GM12875 (cell line): ENCODE results near the gene UBE2E3.
A peak's percentile ranks its signal among the peaks of the same experiment; 100 is the strongest.

Source experiments
- H3K4me3 ChIP-seq: one replicate; pipeline ENCODE4 v1.5.1; 2011; ENCODE audit warnings: low read depth, low read length, control low read depth
- TF ChIP-seq, protein P1 (sequence below): IDR thresholded peaks from 2 replicates; pipeline ENCODE4 v1.5.1; 2011; ENCODE audit warnings: low read depth, mild to moderate bottlenecking, control low read depth, inconsistent platforms, low read length, moderate library complexity, borderline replicate concordance; ENCODE audit not compliant: insufficient read depth

Gene UBE2E3

DNA sequence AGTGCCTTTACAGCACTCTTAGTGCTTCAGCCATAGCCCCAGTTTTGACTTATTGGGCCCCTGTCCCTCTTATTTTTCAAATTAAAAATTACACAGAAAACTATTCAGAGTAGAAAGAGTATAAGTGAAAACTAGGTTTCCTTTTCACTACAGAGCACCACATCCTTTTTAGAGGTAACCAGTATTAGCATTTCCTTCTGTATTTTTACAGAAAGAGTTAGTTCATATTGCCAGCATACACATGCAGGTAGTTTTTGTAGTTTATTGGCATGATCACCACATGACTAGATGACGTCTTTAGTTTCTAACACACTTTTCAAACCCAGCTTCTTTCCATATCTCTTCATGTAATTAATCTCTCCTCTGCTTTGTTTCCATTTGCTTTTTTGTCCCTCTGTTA lies 66.4 kb downstream of the UBE2E3 start:
- TF ChIP-seq, protein P1, sequence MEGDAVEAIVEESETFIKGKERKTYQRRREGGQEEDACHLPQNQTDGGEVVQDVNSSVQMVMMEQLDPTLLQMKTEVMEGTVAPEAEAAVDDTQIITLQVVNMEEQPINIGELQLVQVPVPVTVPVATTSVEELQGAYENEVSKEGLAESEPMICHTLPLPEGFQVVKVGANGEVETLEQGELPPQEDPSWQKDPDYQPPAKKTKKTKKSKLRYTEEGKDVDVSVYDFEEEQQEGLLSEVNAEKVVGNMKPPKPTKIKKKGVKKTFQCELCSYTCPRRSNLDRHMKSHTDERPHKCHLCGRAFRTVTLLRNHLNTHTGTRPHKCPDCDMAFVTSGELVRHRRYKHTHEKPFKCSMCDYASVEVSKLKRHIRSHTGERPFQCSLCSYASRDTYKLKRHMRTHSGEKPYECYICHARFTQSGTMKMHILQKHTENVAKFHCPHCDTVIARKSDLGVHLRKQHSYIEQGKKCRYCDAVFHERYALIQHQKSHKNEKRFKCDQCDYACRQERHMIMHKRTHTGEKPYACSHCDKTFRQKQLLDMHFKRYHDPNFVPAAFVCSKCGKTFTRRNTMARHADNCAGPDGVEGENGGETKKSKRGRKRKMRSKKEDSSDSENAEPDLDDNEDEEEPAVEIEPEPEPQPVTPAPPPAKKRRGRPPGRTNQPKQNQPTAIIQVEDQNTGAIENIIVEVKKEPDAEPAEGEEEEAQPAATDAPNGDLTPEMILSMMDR = no peak

DNA sequence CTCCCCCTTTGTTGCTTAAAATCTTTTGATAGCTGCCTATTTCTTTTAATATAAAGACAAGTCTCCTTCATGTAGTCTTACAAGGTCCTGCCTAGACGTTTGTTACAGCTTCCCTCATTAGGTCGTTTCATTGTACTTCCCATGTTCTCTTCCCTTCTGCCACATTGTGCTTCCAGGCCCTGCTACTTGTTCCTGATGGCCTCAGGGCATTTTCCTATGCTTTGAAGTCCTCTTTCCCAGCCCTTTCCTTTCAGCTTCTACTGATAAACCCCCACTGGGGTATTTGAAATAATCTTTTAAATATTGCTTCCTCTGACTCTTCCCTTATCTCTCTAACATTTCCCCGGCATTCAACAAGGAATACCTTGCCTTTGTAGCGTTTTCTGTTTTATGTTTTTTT lies 67.4 kb downstream of the UBE2E3 start:
- TF ChIP-seq, protein P1 = no peak

More for the DNA sequence above, 66.4 kb downstream of the UBE2E3 start:
- H3K4me3 ChIP-seq = no peak overlapping the region

DNA sequence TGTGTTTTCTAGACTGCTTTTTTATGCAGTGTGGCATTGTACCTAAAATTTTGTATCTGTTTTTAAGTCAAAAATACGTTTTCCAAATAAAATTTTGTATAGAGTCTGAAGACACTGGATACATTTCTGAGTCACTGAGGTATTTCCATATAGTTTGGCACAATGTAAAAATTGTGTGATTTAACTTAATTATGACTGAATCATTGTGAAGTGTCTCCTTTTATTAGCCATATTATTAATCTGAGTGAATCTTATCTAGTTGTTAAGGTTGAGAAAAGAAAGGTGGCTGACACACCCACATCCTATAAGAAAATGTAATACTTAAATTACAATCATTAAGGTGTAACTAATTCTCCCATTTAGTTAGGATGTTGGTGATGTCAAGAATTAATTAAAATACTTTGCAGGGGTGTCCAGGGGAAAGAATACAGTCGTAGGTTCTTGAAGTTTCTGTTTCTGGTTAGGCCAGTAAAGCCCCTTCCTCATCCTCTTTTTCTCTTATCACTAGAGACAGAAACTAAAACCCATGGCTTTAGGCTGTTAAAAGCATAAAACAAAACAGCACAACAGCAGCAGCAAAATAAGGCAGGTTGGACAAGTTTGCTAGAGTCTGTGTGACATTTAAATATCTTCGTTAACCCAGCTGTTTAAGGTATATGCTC lies 71.6 kb downstream of the UBE2E3 start:
- no peak overlapping the region for H3K4me3 ChIP-seq
- TF ChIP-seq, protein P1 = no peak

More for the DNA sequence above, 67.4 kb downstream of the UBE2E3 start:
- H3K4me3 ChIP-seq = no peak overlapping the region

DNA sequence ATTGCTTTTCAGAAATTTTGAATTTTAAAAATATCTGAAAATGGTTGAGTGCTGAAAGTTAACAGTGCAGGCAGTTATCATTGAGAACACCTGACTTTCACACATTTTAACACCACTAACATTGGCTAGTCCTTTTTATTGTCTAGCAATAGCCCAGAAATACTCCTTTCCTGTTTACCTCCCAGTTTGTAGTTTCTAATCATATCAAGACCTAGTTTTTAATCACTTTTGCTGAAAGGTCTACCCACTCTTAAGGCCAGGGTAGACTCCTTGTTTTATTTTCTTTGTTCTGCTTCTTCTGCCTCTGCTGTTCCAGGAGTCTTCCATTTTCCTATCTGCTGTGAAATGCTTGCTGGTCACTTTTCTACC lies 72.1 kb downstream of the UBE2E3 start:
- TF ChIP-seq, protein P1 = no peak
- H3K4me3 ChIP-seq = no peak overlapping the region

DNA sequence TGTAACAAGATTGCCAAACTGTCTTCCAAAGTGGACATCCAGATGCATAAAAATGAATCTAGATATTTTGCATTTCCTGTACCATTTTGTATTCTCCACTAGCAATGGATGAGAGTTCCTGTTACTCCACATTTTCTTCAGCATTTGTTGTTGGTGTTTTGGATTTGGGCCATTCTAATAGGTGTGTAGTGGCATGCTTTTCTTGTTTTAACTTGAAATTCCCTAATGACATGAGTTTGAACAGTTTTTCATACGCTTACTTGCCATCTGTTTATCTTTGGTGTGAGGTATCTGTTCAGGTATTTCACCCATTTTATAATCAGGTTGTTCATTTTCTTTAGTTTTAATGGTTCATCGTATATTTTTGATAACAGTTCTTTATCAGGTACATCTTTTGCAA lies 73.9 kb downstream of the UBE2E3 start:
- H3K4me3 ChIP-seq = no peak overlapping the region
- TF ChIP-seq, protein P1 = no peak

DNA sequence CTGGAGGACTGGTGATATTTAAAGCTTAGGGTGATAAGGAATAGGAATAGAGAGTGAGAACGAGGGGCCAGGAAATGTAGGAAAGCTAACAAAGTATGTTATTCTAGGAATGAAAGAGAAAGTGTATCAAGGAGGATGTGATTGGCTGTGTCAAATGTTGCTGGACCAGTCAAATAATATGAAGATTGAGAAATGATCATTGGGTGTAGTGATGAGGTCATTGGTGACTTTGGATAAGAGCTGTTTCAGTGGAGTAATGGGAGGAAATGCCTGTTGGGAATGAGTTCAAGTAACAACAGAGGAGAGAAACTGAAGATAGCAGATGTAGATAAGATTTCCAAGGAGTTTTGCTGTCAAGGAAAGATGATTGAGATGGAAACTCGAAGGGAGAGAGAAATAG lies 74.4 kb downstream of the UBE2E3 start:
- H3K4me3 ChIP-seq = no peak overlapping the region
- TF ChIP-seq, protein P1 = no peak

DNA sequence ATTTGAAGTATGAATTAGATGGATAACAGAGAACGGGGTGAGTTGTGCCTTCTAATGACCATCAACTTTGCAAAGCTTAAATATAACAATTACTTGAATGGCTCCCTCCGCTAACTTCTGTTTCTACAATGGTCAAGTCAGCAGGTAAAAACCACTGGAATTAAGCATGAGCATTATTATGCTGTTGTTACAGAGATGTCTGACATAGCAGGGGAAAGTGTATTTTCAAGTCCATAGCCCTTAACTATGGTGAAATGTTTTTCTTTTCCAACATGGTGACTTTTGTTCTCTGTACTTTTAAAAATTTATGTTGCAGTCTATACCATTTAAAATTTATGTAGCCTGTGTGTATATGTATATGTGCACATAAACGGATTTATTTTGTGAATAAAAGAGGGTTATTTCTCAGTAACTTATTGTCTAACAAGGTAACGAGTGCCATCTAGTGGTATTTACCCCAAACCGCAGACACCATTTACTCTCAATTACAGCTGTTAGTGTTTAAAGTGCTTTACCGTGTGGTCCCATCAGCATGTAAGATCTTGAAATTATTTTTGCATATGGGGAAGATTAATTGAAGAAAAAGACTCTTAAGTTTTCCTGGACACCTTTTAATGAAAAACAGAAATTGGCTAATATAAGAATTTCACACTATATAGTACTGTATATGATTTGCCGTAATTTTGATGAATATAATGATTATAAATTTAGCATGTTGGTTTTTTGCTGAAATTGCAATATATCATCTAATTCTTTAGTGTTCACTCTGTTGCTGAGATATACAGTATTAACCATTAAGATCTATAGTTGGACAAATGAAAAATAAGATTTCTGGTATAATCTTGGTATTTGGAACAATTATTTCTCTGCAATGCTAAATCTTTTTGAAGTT lies 78.2 kb downstream of the UBE2E3 start:
- no peak overlapping the region for H3K4me3 ChIP-seq
- TF ChIP-seq, protein P1 = peak; percentile 52; the same call in 1 of the 2 replicates
